PFSK-1 (cell line): Measurements from ENCODE around the gene HAUS2.
A peak's percentile ranks its signal among the peaks of the same experiment; 100 is the strongest.

ENCODE experiments used
- FOXP2 ChIP-seq: optimal IDR thresholded peaks from 2 replicates; pipeline ENCODE3; 2011; ENCODE audit warnings: borderline replicate concordance, control low read depth, inconsistent platforms; ENCODE audit not compliant: insufficient read depth; ENCODE audit errors: extremely low read length, extremely low read depth
- POLR2AphosphoS5 ChIP-seq: IDR thresholded peaks from 2 replicates; pipeline ENCODE4 v1.6.1; 2012; ENCODE audit warnings: low read depth, mild to moderate bottlenecking, control low read depth, low read length, moderate library complexity
- REST ChIP-seq, 2 experiments: IDR thresholded peaks; 2 replicates each; pipeline versions ENCODE4 v1.6.1 to v1.8.0; 2011 to 2012; ENCODE audit warnings: low read depth in 2 of 2, low read length in 2 of 2, control low read depth in 1 of 2, inconsistent platforms in 1 of 2, mild to moderate bottlenecking in 1 of 2, moderate library complexity in 1 of 2; ENCODE audit not compliant: insufficient read depth in 1 of 2
- SIN3A ChIP-seq: IDR thresholded peaks from 2 replicates; pipeline ENCODE4 v1.6.1; 2012; ENCODE audit warnings: mild to moderate bottlenecking, low read length, moderate library complexity, borderline replicate concordance; ENCODE audit not compliant: insufficient read depth
- TAF1 ChIP-seq: IDR thresholded peaks from 2 replicates; pipeline ENCODE4 v1.6.1; 2012; ENCODE audit warnings: low read length, control low read depth, borderline replicate concordance; ENCODE audit not compliant: insufficient read depth

The HAUS2 gene

DNA sequence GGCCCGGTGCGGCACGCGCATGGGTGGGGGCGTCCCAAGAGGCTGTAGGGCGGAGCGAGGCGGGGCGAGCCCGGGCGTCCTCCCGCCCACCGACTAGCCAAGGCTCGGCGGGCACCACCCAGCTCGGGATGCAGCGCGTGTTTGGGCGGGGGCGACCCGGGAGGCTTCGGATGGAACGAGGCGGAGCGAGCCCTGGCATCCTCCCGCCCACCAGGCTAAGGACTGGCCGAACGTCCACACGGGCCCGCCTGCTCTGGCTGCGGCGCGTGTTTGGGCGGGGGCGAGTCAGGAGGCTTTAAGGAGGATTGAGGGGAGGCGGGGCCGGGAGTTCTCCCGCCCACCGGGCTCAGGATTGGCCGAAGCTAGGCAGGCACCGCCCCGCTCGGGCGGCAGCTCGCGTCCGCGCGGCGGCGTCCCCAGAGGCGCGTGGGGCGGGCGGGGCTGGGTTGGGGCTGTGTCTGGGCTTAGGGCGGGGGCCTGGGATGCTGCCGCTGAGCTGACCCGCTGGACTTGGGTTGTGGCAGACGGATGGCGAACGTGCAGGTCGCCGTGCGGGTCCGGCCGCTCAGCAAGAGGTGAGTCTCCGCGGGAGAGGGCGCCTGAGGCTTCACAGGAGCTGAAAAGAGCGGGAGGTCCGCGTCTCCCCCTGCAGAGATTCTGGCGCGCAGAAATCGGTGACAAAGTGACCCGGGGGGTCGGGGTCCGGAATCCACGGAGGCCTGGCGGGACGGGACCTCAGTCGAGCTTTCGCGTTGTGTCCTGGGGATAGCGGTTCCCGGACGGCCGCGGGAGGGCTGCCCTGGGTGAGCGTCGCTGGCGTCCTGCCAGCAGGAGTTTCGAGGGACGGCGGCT, 26.8 kb downstream of the HAUS2 start, which contains the start of gene STARD9:
TSS of gene STARD9 (plus strand) at position 419 of the 852 bp plus-strand sequence. CDS start at position 529, 110 bp downstream.
- TF ChIP-seq TAF1, result no peak
- peak; percentile 58 for TF ChIP-seq POLR2AphosphoS5
- TF ChIP-seq FOXP2, result peak; percentile 80

DNA sequence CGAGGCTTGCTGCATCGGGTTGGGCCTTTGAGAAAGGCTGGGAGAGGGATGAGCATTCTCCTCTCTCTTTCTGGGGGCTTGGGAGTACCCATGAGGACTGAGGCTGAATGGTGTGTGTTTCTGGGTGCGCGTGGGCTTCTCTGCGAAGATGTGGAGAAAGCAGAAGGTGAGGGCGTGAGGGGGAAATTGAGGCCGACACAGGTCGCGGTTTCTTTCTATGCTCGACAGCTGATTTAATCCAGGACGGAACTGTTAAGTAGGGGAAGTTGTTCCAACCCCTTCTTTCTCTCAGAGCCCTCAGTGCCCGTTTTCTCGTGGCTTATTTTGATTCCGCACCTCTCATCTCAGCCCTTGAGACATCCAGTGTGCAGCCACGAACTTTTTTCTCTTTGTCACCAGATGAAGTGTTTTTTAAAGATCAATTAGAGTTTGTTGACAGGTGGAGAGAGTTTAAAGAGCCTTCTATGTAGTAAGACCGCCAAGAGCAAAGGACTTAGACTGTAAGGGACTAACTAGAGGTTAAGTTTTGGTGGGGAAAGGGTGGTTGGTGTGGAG, 27.5 kb downstream of the HAUS2 start:
- TF ChIP-seq FOXP2 (no peak), TAF1 (no peak), POLR2AphosphoS5 (no peak), SIN3A (no peak), REST (IDR thresholded peaks at IDR 0.05; ENCODE audit: insufficient read depth in 1 of 2, low read depth in 2 of 2, low read length in 2 of 2) (no peak)

DNA sequence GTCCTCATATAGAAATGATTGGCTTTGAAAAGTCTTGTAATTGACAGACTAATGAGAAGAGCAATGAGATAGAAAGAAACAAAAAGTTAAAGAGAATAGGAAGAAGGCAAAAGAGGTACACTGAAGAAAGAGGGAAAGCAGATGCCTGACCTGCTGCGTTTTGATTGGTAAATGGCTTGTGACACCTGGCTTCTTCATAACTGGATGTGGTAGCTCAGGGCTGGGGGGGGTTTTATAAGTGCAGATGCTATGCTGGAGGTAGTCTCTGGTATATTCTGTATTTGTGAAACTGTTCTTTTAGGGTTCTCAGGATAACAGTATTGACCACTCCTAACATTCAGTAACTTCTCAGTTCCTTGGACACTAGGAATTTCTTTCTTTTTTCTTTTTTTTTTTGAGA, 28.1 kb downstream of the HAUS2 start:
- TF ChIP-seq POLR2AphosphoS5 (no peak), FOXP2 (no peak), SIN3A (no peak), REST (IDR thresholded peaks at IDR 0.05; ENCODE audit: insufficient read depth in 1 of 2, low read depth in 2 of 2, low read length in 2 of 2) (no peak), TAF1 (no peak)

- TF ChIP-seq FOXP2 (no peak), TAF1 (no peak), SIN3A (no peak), REST (IDR thresholded peaks at IDR 0.05; ENCODE audit: insufficient read depth in 1 of 2, low read depth in 2 of 2, low read length in 2 of 2) (no peak), POLR2AphosphoS5 (no peak)
These were observed 28.9 kb downstream of the HAUS2 start for GRCh38 chr15:42577514-42578031.

- TF ChIP-seq FOXP2 (no peak), POLR2AphosphoS5 (no peak), SIN3A (no peak), REST (IDR thresholded peaks at IDR 0.05; ENCODE audit: insufficient read depth in 1 of 2, low read depth in 2 of 2, low read length in 2 of 2) (no peak), TAF1 (no peak)
These were observed 30.4 kb downstream of the HAUS2 start for GRCh38 chr15:42578984-42579537.
